ENCODE results near the gene RNASEL. TPM values are rescaled to one million over a fixed set of nuclear protein-coding genes. Genes with fewer than 3 reads are reported as not detected.

The RNASEL gene
- total RNA-seq, 2 experiments from 2014 or later: 3.5 to 3.7 TPM

GRCh38 chr1:182527680-182528079 lies 61.4 kb downstream of the RNASEL start:
- Mint-ChIP-seq H3K27ac (no peak overlapping the region), H3K4me1 (ENCODE audit: low read depth) (no peaks in the 10 kb centered on the region), H3K4me3 (no peak overlapping the region), H3K36me3 (ENCODE audit: low read depth) (no peaks in the 10 kb centered on the region), H3K9me3 (peaks cover 20% of the 10 kb centered on the region), H3K27me3 (peaks cover 47% of the 10 kb centered on the region)
- ATAC-seq (ENCODE audit: poor library complexity): no peak
- DNase-seq: no peak
- ChIA-PET CTCF (no interaction called here), POLR2A (no interaction called here)
- H3K27ac ChIP-seq (ENCODE audit: low read depth in 1 of 2, low read length in 2 of 2): no peak overlapping the region
- no peak overlapping the region for H3K4me3 ChIP-seq (ENCODE audit: low read length)
- H3K4me1 ChIP-seq (ENCODE audit: insufficient read depth, low read length): no peaks in the 10 kb centered on the region
- no peak for TF ChIP-seq CTCF (IDR thresholded peaks at IDR 0.05)
- no peaks in the 10 kb centered on the region for H3K27me3 ChIP-seq (ENCODE audit: control insufficient read depth in 1 of 2, insufficient read depth in 2 of 2, low read length in 2 of 2)
- no peaks in the 10 kb centered on the region for H3K36me3 ChIP-seq (ENCODE audit: insufficient read depth, low read length)
- H3K9me3 ChIP-seq (ENCODE audit: control insufficient read depth in 1 of 2, insufficient read depth in 1 of 2, low read length in 2 of 2): peaks cover 3 to 28% of the 10 kb centered on the region in 2 experiments
- intact Hi-C loops (cut with DNase I, micrococcal nuclease): no loop called here

GRCh38 chr1:182525342-182525741 lies 63.7 kb downstream of the RNASEL start:
- no peaks in the 10 kb centered on the region for H3K27me3 ChIP-seq (ENCODE audit: control insufficient read depth in 1 of 2, insufficient read depth in 2 of 2, low read length in 2 of 2)
- no peak overlapping the region for H3K4me3 ChIP-seq (ENCODE audit: low read length)
- CTCF ChIA-PET: no interaction called here
- Mint-ChIP-seq H3K27me3 (peaks cover 54% of the 10 kb centered on the region), H3K27ac (no peak overlapping the region), H3K4me1 (ENCODE audit: low read depth) (no peaks in the 10 kb centered on the region), H3K4me3 (no peak overlapping the region), H3K9me3 (peaks cover 23% of the 10 kb centered on the region), H3K36me3 (ENCODE audit: low read depth) (no peaks in the 10 kb centered on the region)
- POLR2A ChIA-PET: no interaction called here
- DNase-seq (no peak), ATAC-seq (ENCODE audit: poor library complexity) (no peak)
- H3K9me3 ChIP-seq (ENCODE audit: control insufficient read depth in 1 of 2, insufficient read depth in 1 of 2, low read length in 2 of 2): peaks cover 3 to 28% of the 10 kb centered on the region in 2 experiments
- intact Hi-C loops (cut with DNase I, micrococcal nuclease): no loop called here
- H3K27ac ChIP-seq (ENCODE audit: low read depth in 1 of 2, low read length in 2 of 2): no peak overlapping the region
- no peaks in the 10 kb centered on the region for H3K4me1 ChIP-seq (ENCODE audit: insufficient read depth, low read length)
- TF ChIP-seq CTCF (IDR thresholded peaks at IDR 0.05): no peak
- H3K36me3 ChIP-seq (ENCODE audit: insufficient read depth, low read length): no peaks in the 10 kb centered on the region

Other genes with a start within 250 kb of the RNASEL start
- 10 to 100 TPM; 60.4 to 64.0 TPM for gene GLUL, start 197.5 kb downstream of the RNASEL start, total RNA-seq
- not detected for gene TEDDM1, start 188.6 kb downstream of the RNASEL start, total RNA-seq
- gene RGSL1, start 139.1 kb downstream of the RNASEL start, total RNA-seq: not detected
- 10 to 100 TPM; 16.3 to 16.4 TPM for gene RGS16, start 15.1 kb upstream of the RNASEL start, total RNA-seq
- gene RGS8, start 95.3 kb upstream of the RNASEL start, total RNA-seq: not detected
- 1 to 10 TPM in 1 of 2 experiments, under 1 TPM in 1; 0.63 to 1.7 TPM for gene NPL, start 200.5 kb upstream of the RNASEL start, total RNA-seq

All from CD4-positive, alpha-beta T cell (primary cell).